HEK293T (cell line): ENCODE data around the gene GALT.

Experiments used
- ARNT ChIP-seq: fragments of 450-650 bp; IDR thresholded peaks from 2 replicates; pipeline ENCODE4 v1.6.1; 2017; ENCODE audit warnings: mild to moderate bottlenecking
- BHLHE40 ChIP-seq: fragments of 450-650 bp; IDR thresholded peaks from 2 replicates; pipeline ENCODE4 v1.6.1; 2016; ENCODE audit warnings: mild to moderate bottlenecking, moderate library complexity, borderline replicate concordance
- ELF4 ChIP-seq: fragments of 450-650 bp; IDR thresholded peaks from 2 replicates; pipeline ENCODE4 v1.6.1; 2017; ENCODE audit warnings: antibody characterized with exemption
- L3MBTL2 ChIP-seq: fragments of 450-650 bp; conservative IDR thresholded peaks from 2 replicates; pipeline ENCODE4 v1.6.1; 2016; ENCODE audit warnings: mild to moderate bottlenecking
- LEF1 ChIP-seq: fragments of 450-650 bp; IDR thresholded peaks from 2 replicates; pipeline ENCODE4 v1.6.1; 2017; ENCODE audit warnings: mild to moderate bottlenecking, borderline replicate concordance
- NFRKB ChIP-seq: fragments of 450-650 bp; IDR thresholded peaks from 2 replicates; pipeline ENCODE4 v1.6.1; 2016; ENCODE audit warnings: mild to moderate bottlenecking, moderate library complexity
- PKNOX1 ChIP-seq: fragments of 450-650 bp; IDR thresholded peaks from 2 replicates; pipeline ENCODE4 v1.6.1; 2016
- SP1 ChIP-seq: fragments of 450-650 bp; IDR thresholded peaks from 2 replicates; pipeline ENCODE4 v1.6.1; 2017
- SUZ12 ChIP-seq: fragments of 450-650 bp; IDR thresholded peaks from 2 replicates; pipeline ENCODE4 v1.6.1; 2016; ENCODE audit warnings: mild to moderate bottlenecking
- TARDBP ChIP-seq: fragments of 450-650 bp; IDR thresholded peaks from 2 replicates; pipeline ENCODE4 v1.6.1; 2016

DNA sequence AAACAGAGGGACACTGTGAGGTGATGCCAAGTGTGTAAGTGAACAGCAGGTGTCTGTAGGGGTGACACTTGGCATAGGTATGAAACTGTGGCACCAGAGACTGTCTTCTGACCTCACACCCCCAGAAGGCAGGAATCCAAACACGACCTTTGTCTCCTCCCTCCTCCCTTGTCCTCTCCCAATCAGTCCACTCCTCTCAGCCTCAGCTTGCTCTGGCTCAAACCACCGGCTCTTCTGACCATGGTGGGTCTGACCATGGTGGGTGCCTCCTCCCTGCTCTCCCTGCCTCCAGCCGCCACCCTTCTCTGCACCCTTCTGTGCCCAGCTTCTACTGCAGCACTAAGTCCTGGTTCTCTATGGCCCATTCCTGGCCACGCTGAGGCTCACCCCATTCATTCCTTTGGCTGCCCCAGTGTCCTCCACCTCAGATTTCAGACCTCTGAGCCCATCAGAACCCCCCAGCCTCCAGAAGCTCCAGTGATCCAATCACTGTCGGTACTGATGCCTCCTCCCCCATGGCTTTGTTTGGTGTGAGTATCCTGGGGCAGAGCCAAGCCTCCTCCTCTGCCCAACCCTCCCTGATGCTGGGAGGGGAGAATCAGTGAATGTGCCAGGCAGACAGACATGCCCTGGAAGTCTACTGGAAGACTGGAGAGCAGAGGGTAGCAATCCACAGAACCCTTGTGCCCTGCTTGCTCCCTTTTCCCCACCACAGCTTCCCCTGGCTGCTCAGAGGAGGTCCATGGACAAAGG, 15.9 kb upstream of the GALT start:
- TF ChIP-seq SUZ12 (no peak), L3MBTL2 (no peak), PKNOX1 (no peak), ARNT (no peak), ELF4 (no peak), TARDBP (no peak), BHLHE40 (no peak), NFRKB (no peak), SP1 (no peak), LEF1 (no peak)
